ENCODE results near the gene SRSF7. TPM values are rescaled to one million over a fixed set of nuclear protein-coding genes. Genes with fewer than 3 reads are reported as not detected.
"Not testable (repeated sequence)": the region's sequence is repeated elsewhere in the genome, so short reads cannot be mapped to it uniquely, and the experiment has no call there.

SRSF7 gene
- total RNA-seq, 2 experiments from 2014 or later: 225 to 272 TPM

- Mint-ChIP-seq H3K4me3 (peak overlapping the region; percentile 7), H3K36me3 (ENCODE audit: low read depth) (peaks cover 41% of the 10 kb centered on the region), H3K4me1 (peaks cover 45% of the 10 kb centered on the region), H3K27ac (peak overlapping the region; percentile 79), H3K27me3 (no peaks in the 10 kb centered on the region), H3K9me3 (peaks cover 4% of the 10 kb centered on the region)
- DNase-seq: peak; percentile 27
- POLR2A ChIA-PET: interaction anchor here (0.6 kb wide), 1 partner anchor 156 kb away, joined by 9 read pairs; no protein-coding TSS in a partner anchor
- CTCF ChIA-PET: interaction anchor here (0.8 to 4.5 kb wide), 7 partner anchors 9 to 159 kb away, joined by 3 to 15 read pairs (median 5); partner anchors contain the start of gene HNRNPLL
Measured at GRCh38 chr2:38722271-38723061, 28.7 kb downstream of the SRSF7 start.

- Mint-ChIP-seq H3K4me3 (no peak overlapping the region), H3K4me1 (peaks cover 45% of the 10 kb centered on the region), H3K27me3 (no peaks in the 10 kb centered on the region), H3K36me3 (ENCODE audit: low read depth) (peaks cover 50% of the 10 kb centered on the region), H3K9me3 (peaks cover 4% of the 10 kb centered on the region), H3K27ac (peak overlapping the region; percentile 60)
- POLR2A ChIA-PET: interaction anchor here (0.7 kb wide), 1 partner anchor 107 kb away, joined by 3 read pairs; no protein-coding TSS in a partner anchor
- DNase-seq: no peak
- CTCF ChIA-PET: interaction anchor here (1.1 kb wide), 1 partner anchor 12 kb away, joined by 3 read pairs; no protein-coding TSS in a partner anchor
Measured at GRCh38 chr2:38720613-38721241, 30.4 kb downstream of the SRSF7 start.

GRCh38 chr2:38719706-38720105 lies 31.5 kb downstream of the SRSF7 start:
- Mint-ChIP-seq H3K27ac (no peak overlapping the region), H3K9me3 (peaks cover 4% of the 10 kb centered on the region), H3K27me3 (no peaks in the 10 kb centered on the region), H3K4me1 (peaks cover 49% of the 10 kb centered on the region), H3K4me3 (no peak overlapping the region), H3K36me3 (ENCODE audit: low read depth) (peaks cover 55% of the 10 kb centered on the region)
- no peak for DNase-seq
- CTCF ChIA-PET: interaction anchor here (0.6 to 1.6 kb wide), 3 partner anchors 8 to 116 kb away, joined by 3 to 6 read pairs (median 3); no protein-coding TSS in a partner anchor
- POLR2A ChIA-PET: no interaction called here

DNA sequence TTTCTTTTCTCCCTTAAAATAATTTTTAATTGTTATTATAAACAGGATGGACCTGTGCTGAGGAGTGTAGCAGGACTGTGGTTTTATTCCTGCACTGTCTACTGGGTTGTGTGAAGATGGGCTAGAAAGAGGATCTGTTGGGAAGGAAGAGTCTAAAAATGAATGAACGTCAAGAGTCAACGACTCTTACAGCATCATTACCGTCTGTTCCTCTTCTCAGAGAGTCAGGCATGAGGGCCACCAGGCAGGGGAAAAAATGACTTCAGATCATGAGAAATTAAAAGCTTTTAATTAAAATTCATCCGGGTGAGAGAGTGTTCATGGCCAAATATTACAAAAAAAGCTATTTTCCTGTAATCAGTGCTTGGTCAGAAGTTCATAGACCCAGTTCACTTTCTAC lies 32.6 kb downstream of the SRSF7 start:
- H3K4me1 Mint-ChIP-seq: peaks cover 53% of the 10 kb centered on the region
- DNase-seq: no peak
- no peak overlapping the region for H3K27ac Mint-ChIP-seq
- POLR2A ChIA-PET: no interaction called here
- H3K36me3 Mint-ChIP-seq (ENCODE audit: low read depth): peaks cover 57% of the 10 kb centered on the region
- CTCF ChIA-PET: interaction anchor here (0.6 to 1.6 kb wide), 3 partner anchors 16 to 195 kb away, joined by 3 to 6 read pairs (median 5); no protein-coding TSS in a partner anchor
- peaks cover 4% of the 10 kb centered on the region for H3K9me3 Mint-ChIP-seq
- no peak overlapping the region for H3K4me3 Mint-ChIP-seq
- H3K27me3 Mint-ChIP-seq: no peaks in the 10 kb centered on the region

DNA sequence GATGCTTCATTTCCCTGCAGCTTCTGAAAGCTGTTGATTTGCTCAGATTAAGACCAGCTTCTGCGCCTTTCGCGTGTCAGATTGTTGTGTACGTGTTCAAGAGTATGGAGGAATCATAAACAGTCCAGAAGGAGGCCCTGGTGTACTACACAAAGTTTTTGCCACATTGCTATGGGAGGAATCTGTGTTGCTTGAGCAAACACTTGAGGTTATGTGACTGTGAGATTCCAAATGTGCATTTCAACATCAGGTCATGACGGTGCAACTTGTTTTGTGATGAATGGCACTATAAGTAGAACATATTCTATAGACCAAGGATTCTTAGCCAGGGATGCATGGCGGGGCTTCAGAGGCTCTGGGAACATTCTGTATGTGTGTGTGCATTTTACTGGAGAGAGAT lies 35.0 kb downstream of the SRSF7 start:
- H3K4me3 Mint-ChIP-seq: no peak overlapping the region
- CTCF ChIA-PET: interaction anchor here (1.0 kb wide), 1 partner anchor 10 kb away, joined by 3 read pairs; no protein-coding TSS in a partner anchor

GRCh38 chr2:38714941-38715340 lies 36.2 kb downstream of the SRSF7 start:
- not testable (repeated sequence) for DNase-seq, H3K4me3 Mint-ChIP-seq, H3K9me3 Mint-ChIP-seq, H3K27ac Mint-ChIP-seq, H3K27me3 Mint-ChIP-seq
- ChIA-PET POLR2A (interaction anchor here (1.2 kb wide), 1 partner anchor 31 kb away, joined by 4 read pairs; no protein-coding TSS in a partner anchor), CTCF (interaction anchor here (2.7 kb wide), 1 partner anchor 133 kb away, joined by 9 read pairs; no protein-coding TSS in a partner anchor)
- Mint-ChIP-seq H3K36me3 (ENCODE audit: low read depth) (peaks cover 71% of the 10 kb centered on the region), H3K4me1 (peaks cover 42% of the 10 kb centered on the region)

More for the DNA sequence above, 35.0 kb downstream of the SRSF7 start:
- Mint-ChIP-seq H3K27ac (no peak overlapping the region), H3K9me3 (peaks cover 7% of the 10 kb centered on the region), H3K4me1 (peaks cover 45% of the 10 kb centered on the region), H3K36me3 (ENCODE audit: low read depth) (peaks cover 71% of the 10 kb centered on the region), H3K27me3 (no peaks in the 10 kb centered on the region)
- POLR2A ChIA-PET: interaction anchor here (1.2 kb wide), 1 partner anchor 32 kb away, joined by 4 read pairs; no protein-coding TSS in a partner anchor
- no peak for DNase-seq

DNA sequence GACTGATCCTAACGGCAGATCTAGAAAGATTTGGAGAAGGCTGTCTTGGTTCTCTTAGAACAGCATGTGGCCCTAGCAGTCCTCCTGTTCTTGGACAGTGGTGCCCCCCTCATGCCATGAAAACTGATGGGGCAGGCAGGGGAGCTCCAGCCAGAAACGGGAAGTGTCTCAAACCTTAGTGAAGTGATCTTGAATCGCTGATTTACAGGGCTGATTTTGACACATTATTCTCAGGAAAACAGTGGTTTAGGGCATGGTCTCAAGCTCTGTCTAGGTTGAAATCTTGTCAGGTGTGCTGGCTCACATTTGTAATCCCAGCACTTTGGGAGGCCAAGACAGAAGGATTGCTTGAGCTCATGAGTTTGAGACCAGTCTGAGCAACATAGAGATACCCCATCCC lies 37.8 kb downstream of the SRSF7 start:
- Mint-ChIP-seq H3K27ac (peak overlapping the region; percentile 57), H3K4me1 (peaks cover 53% of the 10 kb centered on the region), H3K4me3 (no peak overlapping the region), H3K36me3 (ENCODE audit: low read depth) (peaks cover 69% of the 10 kb centered on the region), H3K27me3 (no peaks in the 10 kb centered on the region), H3K9me3 (peaks cover 3% of the 10 kb centered on the region)
- no peak for DNase-seq
- ChIA-PET POLR2A (interaction anchor here (0.7 to 1.0 kb wide), 2 partner anchors 38 to 337 kb away, joined by 6 to 10 read pairs; partner anchors contain the start of gene SRSF7), CTCF (interaction anchor here (0.7 to 2.7 kb wide), 7 partner anchors 9 to 448 kb away, joined by 3 to 9 read pairs (median 3); no protein-coding TSS in a partner anchor)

- no peaks in the 10 kb centered on the region for H3K27me3 Mint-ChIP-seq
- ChIA-PET CTCF (interaction anchor here (1.2 to 2.7 kb wide), 4 partner anchors 10 to 159 kb away, joined by 3 to 9 read pairs (median 4); no protein-coding TSS in a partner anchor), POLR2A (no interaction called here)
- peaks cover 55% of the 10 kb centered on the region for H3K4me1 Mint-ChIP-seq
- peaks cover 3% of the 10 kb centered on the region for H3K9me3 Mint-ChIP-seq
- H3K36me3 Mint-ChIP-seq (ENCODE audit: low read depth): peaks cover 66% of the 10 kb centered on the region
- DNase-seq: no peak
- no peak overlapping the region for H3K4me3 Mint-ChIP-seq
- H3K27ac Mint-ChIP-seq: peak overlapping the region; percentile 57
Measured at GRCh38 chr2:38712871-38713270, 38.3 kb downstream of the SRSF7 start.

DNA sequence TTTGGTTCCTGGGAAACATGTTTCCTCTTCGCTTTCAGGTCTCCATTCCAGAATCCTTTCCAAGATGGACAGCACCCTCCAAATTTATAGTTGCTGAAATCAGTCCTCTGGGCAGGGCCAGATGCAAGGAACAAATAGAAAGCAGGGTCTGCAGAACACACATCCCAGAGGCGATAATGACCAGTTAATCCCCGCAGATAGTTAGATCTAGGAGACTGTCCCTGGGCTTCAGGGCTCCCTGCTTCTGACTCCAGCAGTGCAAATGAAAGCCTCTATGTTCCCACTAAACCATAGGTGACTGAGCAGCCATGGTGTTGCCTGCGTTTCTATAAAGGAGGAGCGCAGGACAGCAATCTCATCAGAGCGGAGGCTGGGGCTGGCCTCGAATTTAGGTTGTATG lies 38.7 kb downstream of the SRSF7 start:
- peaks cover 57% of the 10 kb centered on the region for H3K4me1 Mint-ChIP-seq
- POLR2A ChIA-PET: no interaction called here

GRCh38 chr2:38711558-38711957 lies 39.6 kb downstream of the SRSF7 start:
- H3K9me3 Mint-ChIP-seq: peaks cover 3% of the 10 kb centered on the region
- H3K4me1 Mint-ChIP-seq: peaks cover 65% of the 10 kb centered on the region
- no peak overlapping the region for H3K27ac Mint-ChIP-seq
- no peak overlapping the region for H3K4me3 Mint-ChIP-seq
- POLR2A ChIA-PET: no interaction called here
- H3K36me3 Mint-ChIP-seq (ENCODE audit: low read depth): peaks cover 62% of the 10 kb centered on the region
- CTCF ChIA-PET: interaction anchor here (1.2 to 1.3 kb wide), 2 partner anchors 8 to 108 kb away, joined by 3 to 4 read pairs; no protein-coding TSS in a partner anchor
- no peak for DNase-seq
- H3K27me3 Mint-ChIP-seq: no peaks in the 10 kb centered on the region

More for the DNA sequence above, 38.7 kb downstream of the SRSF7 start:
- Mint-ChIP-seq H3K27ac (no peak overlapping the region), H3K36me3 (ENCODE audit: low read depth) (peaks cover 64% of the 10 kb centered on the region), H3K9me3 (peaks cover 3% of the 10 kb centered on the region), H3K27me3 (no peaks in the 10 kb centered on the region), H3K4me3 (no peak overlapping the region)
- no peak for DNase-seq
- CTCF ChIA-PET: interaction anchor here (1.2 kb wide), 1 partner anchor 109 kb away, joined by 4 read pairs; no protein-coding TSS in a partner anchor

DNA sequence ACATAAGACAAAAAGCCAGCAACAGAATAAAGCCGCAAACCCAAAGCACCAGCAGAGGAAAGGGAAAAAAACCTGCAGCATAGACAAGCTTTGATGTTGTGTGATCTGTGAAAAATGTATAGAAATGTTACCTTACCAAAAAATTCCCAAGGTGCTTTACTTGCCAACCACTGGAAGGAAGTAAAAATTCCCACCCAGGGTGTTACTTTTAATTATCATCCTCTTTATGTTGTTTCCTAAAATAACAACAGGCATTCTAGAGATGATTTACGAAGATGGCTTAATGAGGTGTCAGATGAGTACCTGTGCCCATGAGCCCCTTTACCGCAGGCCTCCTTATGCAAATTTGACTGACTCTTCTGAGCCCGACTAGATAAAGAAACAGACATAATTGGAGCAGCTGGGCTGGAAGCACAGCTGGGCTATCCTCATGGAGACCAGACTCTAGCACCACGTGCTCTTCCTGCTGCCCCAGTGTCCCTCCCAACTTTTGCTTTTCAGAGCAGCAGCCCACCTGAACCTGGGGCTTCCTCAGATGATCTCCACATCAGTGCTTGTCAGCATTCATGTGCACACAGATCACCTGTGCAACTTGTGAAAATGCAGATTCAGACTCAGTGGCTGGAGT lies 41.5 kb downstream of the SRSF7 start:
- peak overlapping the region; percentile 89 for H3K27ac Mint-ChIP-seq
- peaks cover 58% of the 10 kb centered on the region for H3K4me1 Mint-ChIP-seq
- peak overlapping the region; percentile 52 for H3K4me3 Mint-ChIP-seq
- POLR2A ChIA-PET: no interaction called here
- DNase-seq: peak; percentile 64
- peaks cover 3% of the 10 kb centered on the region for H3K9me3 Mint-ChIP-seq
- H3K36me3 Mint-ChIP-seq (ENCODE audit: low read depth): peaks cover 56% of the 10 kb centered on the region
- CTCF ChIA-PET: interaction anchor here (0.6 to 3.3 kb wide), 4 partner anchors 11 to 128 kb away, joined by 3 to 14 read pairs (median 4); no protein-coding TSS in a partner anchor
- no peaks in the 10 kb centered on the region for H3K27me3 Mint-ChIP-seq
